HepG2 (cell line): ENCODE measurements around the gene ZNF888. TPM values are rescaled to one million over a fixed set of nuclear protein-coding genes. Genes with fewer than 3 reads are reported as not detected.

Source experiments
- AHDC1 ChIP-seq: sonication (generic); formaldehyde crosslinking; IDR thresholded peaks from 2 replicates; pipeline ENCODE4 v1.5.1; 2020; ENCODE audit warnings: mild to moderate bottlenecking, missing genetic modification reagents, borderline replicate concordance
- ATF5 ChIP-seq: sonication (generic); formaldehyde crosslinking; IDR thresholded peaks from 2 replicates; pipeline ENCODE4 v1.4.0; 2020; ENCODE audit warnings: mild to moderate bottlenecking, low read depth, missing genetic modification reagents
- ATF7 ChIP-seq, 2 experiments: fragments of 450-650 bp in 1 of 2; sonication (generic) in 1 of 2; formaldehyde crosslinking in 1 of 2; IDR thresholded peaks; 2 replicates each; pipeline versions ENCODE4 v1.4.0 to v1.6.1; 2016 to 2020; ENCODE audit warnings: antibody characterized with exemption in 1 of 2, mild to moderate bottlenecking in 1 of 2, missing genetic modification reagents in 1 of 2
- FOXC1 ChIP-seq: sonication (generic); formaldehyde crosslinking; IDR thresholded peaks from 2 replicates; pipeline ENCODE4 v1.8.0; 2022; ENCODE audit warnings: mild to moderate bottlenecking, missing genetic modification reagents, borderline replicate concordance
- HMGA1 ChIP-seq: sonication (generic); formaldehyde crosslinking; conservative IDR thresholded peaks from 2 replicates; pipeline ENCODE4 v1.4.0; 2020; ENCODE audit warnings: missing genetic modification reagents
- MED8 ChIP-seq: sonication (generic); formaldehyde crosslinking; IDR thresholded peaks from 2 replicates; pipeline ENCODE4 v1.8.1; 2023; ENCODE audit warnings: mild to moderate bottlenecking, missing genetic modification reagents; ENCODE audit not compliant: insufficient replicate concordance
- MZF1 ChIP-seq: sonication (generic); formaldehyde crosslinking; IDR thresholded peaks from 2 replicates; pipeline ENCODE4 v1.8.1; 2023; ENCODE audit warnings: mild to moderate bottlenecking, missing genetic modification reagents, borderline replicate concordance
- NR2F2 ChIP-seq: IDR thresholded peaks from 2 replicates; pipeline ENCODE4 v1.6.1; 2012; ENCODE audit warnings: low read depth, inconsistent platforms, borderline replicate concordance
- SYNCRIP ChIP-seq: fragments of 200-400 bp; formaldehyde crosslinking; IDR thresholded peaks from 2 replicates; pipeline ENCODE4 v1.6.1; 2018; ENCODE audit warnings: mild to moderate bottlenecking, low read depth, low read length; ENCODE audit not compliant: insufficient read depth
- TEAD2 ChIP-seq: sonication (generic); formaldehyde crosslinking; IDR thresholded peaks from 2 replicates; pipeline ENCODE4 v1.9.0; 2021; ENCODE audit warnings: missing genetic modification reagents
- THAP7 ChIP-seq: sonication (generic); formaldehyde crosslinking; IDR thresholded peaks from 2 replicates; pipeline ENCODE4 v1.8.1; 2023; ENCODE audit warnings: mild to moderate bottlenecking, missing genetic modification reagents
- ZBTB1 ChIP-seq: sonication (generic); formaldehyde crosslinking; IDR thresholded peaks from 2 replicates; pipeline ENCODE4 v1.4.0; 2020; ENCODE audit warnings: missing genetic modification reagents, borderline replicate concordance
- ZBTB26 ChIP-seq: IDR thresholded peaks from 2 replicates; pipeline ENCODE4 v1.6.1; 2016; ENCODE audit warnings: missing compliant biosample characterization, missing genetic modification reagents, borderline replicate concordance
- ZBTB3 ChIP-seq: sonication (generic); formaldehyde crosslinking; IDR thresholded peaks from 2 replicates; pipeline ENCODE4 v1.4.0; 2020; ENCODE audit warnings: low read depth, mild to moderate bottlenecking, moderate library complexity, missing genetic modification reagents, borderline replicate concordance
- ZBTB46 ChIP-seq: sonication (generic); formaldehyde crosslinking; IDR thresholded peaks from 2 replicates; pipeline ENCODE4 v1.4.0; 2020; ENCODE audit warnings: mild to moderate bottlenecking, missing genetic modification reagents, borderline replicate concordance
- ZBTB7A ChIP-seq: sonication (generic); formaldehyde crosslinking; IDR thresholded peaks from 2 replicates; pipeline ENCODE4 v1.8.0; 2022; ENCODE audit warnings: mild to moderate bottlenecking, missing genetic modification reagents
- ZNF264 ChIP-seq: sonication (generic); formaldehyde crosslinking; IDR thresholded peaks from 2 replicates; pipeline ENCODE4 v1.4.0; 2020; ENCODE audit warnings: missing genetic modification reagents
- ZNF484 ChIP-seq: sonication (generic); formaldehyde crosslinking; IDR thresholded peaks from 2 replicates; pipeline ENCODE4 v1.5.1; 2020; ENCODE audit warnings: mild to moderate bottlenecking, low read depth, missing genetic modification reagents, borderline replicate concordance
- polyA plus RNA-seq, 8 experiments: library from polyadenylated mRNA; depleted of rRNA in 3 of 8; stranded (reverse) in 7 of 8; unstranded in 1 of 8; fragments of >200 nt; fragmentation: Illumina TruSeq in 4 of 8; extraction: Trizol in 4 of 8; gene quantifications; 2 replicates each; pipeline versions ENCODE4 v1.2.1 to v1.2.3, GENCODE V29; 2011 to 2016; ENCODE audit warnings: low read depth in 4 of 8, missing spikeins in 1 of 8, mixed read lengths in 1 of 8; ENCODE audit not compliant: insufficient read depth in 1 of 8
- total RNA-seq, 5 experiments: library from RNA; depleted of rRNA; stranded (reverse); fragments of >200 nt; fragmentation: Illumina TruSeq; extraction: Trizol; gene quantifications; 2 replicates each; pipeline ENCODE4 v1.2.3, GENCODE V29; 2016; ENCODE audit warnings: low read depth in 1 of 5

ZNF888 gene
- total and polyA plus RNA-seq, 2 of the 13 experiments (the other 11 are each of a cell fraction or from before 2014, with no cell fraction given): 1.7 to 7.6 TPM

GRCh38 chr19:52942386-52943133 is 19.3 kb upstream of the ZNF888 start (continued):
- TF ChIP-seq AHDC1 (no peak), HMGA1 (CRISPR knock-in tag) (no peak), ZBTB46 (CRISPR knock-in tag) (no peak), ZBTB7A (no peak), FOXC1 (no peak), TEAD2 (no peak), ZBTB26 (no peak), ZBTB1 (CRISPR knock-in tag) (no peak), ZNF264 (CRISPR knock-in tag) (no peak), SYNCRIP (no peak), ATF7 (IDR thresholded peaks at IDR 0.05) (no peak), ATF7 (CRISPR knock-in tag; IDR thresholded peaks at IDR 0.05) (no peak), ZNF484 (CRISPR knock-in tag) (no peak), MZF1 (no peak), MED8 (CRISPR knock-in tag) (no peak), THAP7 (CRISPR knock-in tag) (no peak), ATF5 (CRISPR knock-in tag) (no peak), ZBTB3 (CRISPR knock-in tag) (no peak), NR2F2 (no peak)
